Pancreas (tissue), 10 donors: ENCODE results near the gene BACH1. TPM values are rescaled to one million over a fixed set of nuclear protein-coding genes. Genes with fewer than 3 reads are reported as not detected.

Source experiments
- ATAC-seq, 4 donors: fragments of 200-7000 bp; cut with Tn5 transposase; one replicate each; pipeline versions ENCODE4 v1.8.0 to v1.9.1; 2020; ENCODE audit warnings: mild to moderate bottlenecking in 4 of 4, moderate library complexity in 4 of 4
- DNase-seq, 6 donors: peaks; one replicate each; pipeline ENCODE4 v3.0.0-alpha.2; 2020
- FAIRE-seq: peaks from 2 replicates; lab custom pipeline; 2012; peaks lifted over from hg19 to GRCh38; lab: Jason Lieb, UNC
- H3K27ac ChIP-seq, 4 donors: fragments of 200-600 bp; sonication (generic); 1 replicate in 3 of 4; 2 replicates in 1 of 4; pipeline versions ENCODE4 v1.5.0 to v1.8.0; 2020
- H3K27me3 ChIP-seq, 4 donors: fragments of 200-600 bp; one replicate each; pipeline ENCODE4 v1.8.0; 2021
- H3K36me3 ChIP-seq, 3 donors: fragments of 200-600 bp; sonication (generic) in 1 of 3; one replicate each; pipeline versions ENCODE4 v1.5.0 to v1.8.0; 2020 to 2021
- H3K4me1 ChIP-seq, 3 donors: fragments of 200-600 bp; one replicate each; pipeline ENCODE4 v1.8.0; 2021
- H3K4me3 ChIP-seq, 4 donors: fragments of 200-600 bp; sonication (generic) in 2 of 4; one replicate each; pipeline versions ENCODE4 v1.5.0 to v1.8.0; 2020 to 2021
- H3K9me3 ChIP-seq, 4 donors: fragments of 200-600 bp; one replicate each; pipeline ENCODE4 v1.8.0; 2021
- CTCF ChIP-seq, 4 donors: fragments of 200-600 bp; sonication (generic) in 3 of 4; IDR thresholded peaks; one replicate each; pipeline versions ENCODE4 v1.5.0 to v1.8.0; 2021; ENCODE audit warnings: antibody characterized with exemption in 4 of 4
- WGBS, 2 donors: extraction: QIAGEN DNeasy Blood & Tissue Kit; methylation state at CpG; one replicate each; pipeline ENCODE4 v1.1.7; 2013; 5-methylcytosine and 5-hydroxymethylcytosine counted together
- intact Hi-C, 3 donors: fragments of 100-400 bp; cut with DNase I; formaldehyde crosslinking; loops; one replicate each; pipeline versions ENCODE4 v1.11.1 to v1.14.2; 2022
- polyA plus RNA-seq, 2 donors: library from polyadenylated mRNA; stranded (reverse); fragments of 200-250 nt; gene quantifications; one replicate each; pipeline ENCODE4 v1.2.3, GENCODE V29; 2013
- total RNA-seq, 6 donors: library from RNA; stranded (reverse); fragmentation: NEBNext Ultra II Directional in 4 of 6; extraction: Animal tissue kit (Norgen Biotek cat#: 25700) in 4 of 6; gene quantifications; one replicate each; pipeline versions ENCODE4 v1.2.1 to v1.2.4, GENCODE V29; 2021 to 2023
- donor health status: healthy with polysubstance abuse.
- donor health status: DM: no; HTN: no; CAD: no; lungs with moderate emphysema.
- donor health status: DM: no; HTN: no; CAD: no.
- donor health status: control.
- donor health status: control.
- donor health status: Bipolar disorder and iron deficiency.
- donor health status: DM: yes; HTN: yes; CAD: no.
- donor health status: DM: no; HTN: no; CAD: no.
- donor health status: DM: no; HTN: no; CAD: no.
- donor health status: DM: yes; HTN: yes; CAD: no.

BACH1 gene
- total and polyA plus RNA-seq, 8 donors: 3.0 to 66.2 (median 32.0) TPM

DNA sequence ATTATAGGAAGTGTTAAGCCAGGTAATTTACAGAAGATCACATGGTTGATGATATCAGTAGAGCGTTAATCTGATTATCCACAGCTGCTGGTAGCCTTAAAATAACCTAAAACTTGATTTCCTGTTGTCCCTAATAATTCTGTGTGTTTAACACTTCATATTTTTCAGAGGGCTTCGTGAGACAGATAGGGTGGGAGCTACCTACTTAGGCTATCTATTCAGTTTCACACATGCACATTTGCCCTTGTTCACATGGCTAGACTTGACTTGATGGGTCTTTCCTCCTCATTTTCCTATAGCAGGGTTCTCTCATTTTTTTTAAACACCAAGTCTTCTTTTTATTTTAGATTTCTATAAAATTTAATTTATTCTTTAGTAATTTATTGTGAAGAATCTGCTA, 11.0 kb downstream of the BACH1 start:
- intact Hi-C loops: no loop called here
- DNase-seq (no peak), ATAC-seq (no peak), FAIRE-seq (no peak)
- H3K36me3 ChIP-seq: no peaks in the 10 kb centered on the region
- peaks cover 11 to 51% (median 38%) of the 10 kb centered on the region in 3 donors for H3K4me1 ChIP-seq
- H3K27me3 ChIP-seq: no peaks in the 10 kb centered on the region
- no peak overlapping the region for H3K27ac ChIP-seq
- TF ChIP-seq CTCF (IDR thresholded peaks at IDR 0.05): no peak
- no peaks in the 10 kb centered on the region for H3K9me3 ChIP-seq
- WGBS, 2 donors: 65 to 84% methylated on average over 2 of the region's 2 CpGs
- H3K4me3 ChIP-seq: no peak overlapping the region

- no peak for FAIRE-seq
- Histone ChIP-seq H3K4me1 (peaks cover 17 to 53% (median 31%) of the 10 kb centered on the region in 3 donors), H3K27ac (no peak overlapping the region), H3K36me3 (no peaks in the 10 kb centered on the region), H3K4me3 (no peak overlapping the region), H3K27me3 (no peaks in the 10 kb centered on the region), H3K9me3 (no peaks in the 10 kb centered on the region)
- no peak for TF ChIP-seq CTCF (IDR thresholded peaks at IDR 0.05)
- ATAC-seq: no peak
- 92% methylated on average over 2 of the region's 2 CpGs for WGBS, 2 donors
- DNase-seq: no peak
- intact Hi-C loops: no loop called here
These were observed 13.1 kb downstream of the BACH1 start for GRCh38 chr21:29311802-29312201.

- no peak for ATAC-seq
These were observed 14.3 kb downstream of the BACH1 start for GRCh38 chr21:29312981-29313380.

GRCh38 chr21:29313662-29314408, 15.1 kb downstream of the BACH1 start:
- Histone ChIP-seq H3K4me3 (no peak overlapping the region), H3K9me3 (no peaks in the 10 kb centered on the region), H3K36me3 (no peaks in the 10 kb centered on the region), H3K27ac (no peak overlapping the region), H3K4me1 (peaks cover 19 to 47% (median 21%) of the 10 kb centered on the region in 3 donors), H3K27me3 (no peaks in the 10 kb centered on the region)
- DNase-seq (no peak), ATAC-seq (peak in 2 of 4 donors; percentile 21 to 28), FAIRE-seq (no peak)
- WGBS, 2 donors: 82 to 91% methylated on average over 2 of the region's 2 CpGs
- intact Hi-C loops: no loop called here
- TF ChIP-seq CTCF (IDR thresholded peaks at IDR 0.05): no peak

More at GRCh38 chr21:29312981-29313380, 14.3 kb downstream of the BACH1 start:
- Histone ChIP-seq H3K36me3 (no peaks in the 10 kb centered on the region), H3K4me3 (no peak overlapping the region), H3K27ac (no peak overlapping the region), H3K27me3 (no peaks in the 10 kb centered on the region), H3K9me3 (no peaks in the 10 kb centered on the region), H3K4me1 (peaks cover 15 to 43% (median 19%) of the 10 kb centered on the region in 3 donors)
- no peak for DNase-seq
- TF ChIP-seq CTCF (IDR thresholded peaks at IDR 0.05): no peak
- FAIRE-seq: no peak
- 71 to 82% methylated on average over 7 of the region's 7 CpGs for WGBS, 2 donors
- intact Hi-C loops: no loop called here

DNA sequence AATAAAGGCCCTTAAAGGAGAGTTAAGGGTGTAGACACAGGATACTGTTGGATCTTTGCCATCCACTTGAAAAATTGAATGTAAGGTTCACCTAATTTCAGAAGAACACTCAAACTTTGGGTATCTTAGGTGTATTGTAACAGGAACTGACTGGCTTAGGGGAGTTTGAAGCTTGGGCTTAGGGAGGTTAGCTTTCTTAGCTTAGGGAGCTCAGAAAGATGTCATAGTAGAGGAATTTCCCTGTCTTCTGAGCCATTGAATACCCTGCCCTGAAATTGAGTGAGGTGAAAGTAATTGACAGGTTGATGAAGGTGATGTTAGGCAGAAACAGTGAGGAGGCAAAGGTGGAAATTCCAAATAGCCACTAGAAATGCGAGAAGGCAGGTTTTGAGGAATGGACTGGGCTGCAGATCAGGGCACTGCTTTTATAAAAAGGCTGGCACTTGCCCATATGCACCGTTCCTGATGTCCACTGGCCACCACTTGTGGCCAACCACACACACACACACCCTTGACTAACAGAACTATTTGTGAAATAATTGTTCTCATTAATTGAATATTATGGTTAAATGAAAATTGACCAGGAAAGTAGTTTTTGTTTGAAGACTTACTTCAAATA, 16.5 kb downstream of the BACH1 start:
- H3K4me1 ChIP-seq: peaks cover 19 to 48% (median 21%) of the 10 kb centered on the region in 3 donors
- no peak for DNase-seq
- peak in 3 of 4 donors; percentile 35 to 38 (median 38) for ATAC-seq
- H3K36me3 ChIP-seq: no peaks in the 10 kb centered on the region
- no peak overlapping the region for H3K4me3 ChIP-seq
- H3K27me3 ChIP-seq: no peaks in the 10 kb centered on the region
- no peak for FAIRE-seq
- no peak overlapping the region for H3K27ac ChIP-seq
- TF ChIP-seq CTCF (IDR thresholded peaks at IDR 0.05): no peak
- intact Hi-C loops: no loop called here
- H3K9me3 ChIP-seq: no peaks in the 10 kb centered on the region
- WGBS, 2 donors: 31 to 42% methylated on average over 2 of the region's 2 CpGs
